H9 (cell line): ENCODE results near the gene SUMF1. TPM values are rescaled to one million over a fixed set of nuclear protein-coding genes. Genes with fewer than 3 reads are reported as not detected.
A peak's percentile ranks its signal among the peaks of the same experiment; 100 is the strongest.

ENCODE experiments used
- DNase-seq: peaks from one replicate; pipeline ENCODE4 v3.0.0-alpha.2; 2017
- H2AFZ ChIP-seq: one replicate; pipeline ENCODE4 v1.6.1; 2013; ENCODE audit warnings: mild to moderate bottlenecking, low read length, control low read depth, moderate library complexity
- H2AK5ac ChIP-seq: 2 replicates; pipeline ENCODE4 v1.6.1; 2013; ENCODE audit warnings: low read length, control low read depth, mixed read lengths; ENCODE audit not compliant: insufficient read length
- H2BK120ac ChIP-seq: one replicate; pipeline ENCODE4 v1.6.1; 2013; ENCODE audit warnings: low read depth, mild to moderate bottlenecking, low read length, control low read depth, inconsistent platforms; ENCODE audit not compliant: poor library complexity, severe bottlenecking
- H2BK12ac ChIP-seq: 2 replicates; pipeline ENCODE4 v1.6.1; 2013; ENCODE audit warnings: low read length, control low read depth, mixed read lengths, low read depth; ENCODE audit not compliant: insufficient read length
- H2BK15ac ChIP-seq: 2 replicates; pipeline ENCODE4 v1.6.1; 2013; ENCODE audit warnings: low read depth, low read length, control low read depth
- H2BK20ac ChIP-seq: one replicate; pipeline ENCODE4 v1.6.1; 2013; ENCODE audit warnings: low read depth, mild to moderate bottlenecking, low read length, control low read depth, inconsistent platforms; ENCODE audit not compliant: poor library complexity, severe bottlenecking
- H2BK5ac ChIP-seq: 2 replicates; pipeline ENCODE4 v1.6.1; 2013; ENCODE audit warnings: low read length, control low read depth, mixed read lengths; ENCODE audit not compliant: insufficient read length
- H3K14ac ChIP-seq: 2 replicates; pipeline ENCODE4 v1.6.1; 2013; ENCODE audit warnings: low read length, control low read depth; ENCODE audit not compliant: insufficient read depth
- H3K18ac ChIP-seq: 2 replicates; pipeline ENCODE4 v1.6.1; 2013; ENCODE audit warnings: low read depth, mild to moderate bottlenecking, mixed read lengths, low read length, control low read depth; ENCODE audit not compliant: insufficient read length
- H3K23ac ChIP-seq: 2 replicates; pipeline ENCODE4 v1.6.1; 2013; ENCODE audit warnings: low read length, control low read depth, mixed read lengths, low read depth; ENCODE audit not compliant: insufficient read length
- H3K23me2 ChIP-seq: 2 replicates; pipeline ENCODE4 v1.6.1; 2013; ENCODE audit warnings: low read depth, mild to moderate bottlenecking, mixed read lengths, low read length, control low read depth; ENCODE audit not compliant: insufficient read length, poor library complexity, severe bottlenecking
- H3K27ac ChIP-seq: 2 replicates; pipeline ENCODE4 v1.5.1; 2013; ENCODE audit warnings: low read length, control low read depth, mixed read lengths, low read depth; ENCODE audit not compliant: insufficient read length
- H3K27me3 ChIP-seq: 2 replicates; pipeline ENCODE4 v1.6.1; 2013; ENCODE audit warnings: low read length, control low read depth, inconsistent platforms; ENCODE audit not compliant: insufficient read depth
- H3K4ac ChIP-seq: 2 replicates; pipeline ENCODE4 v1.6.1; 2013; ENCODE audit warnings: low read depth, mild to moderate bottlenecking, control low read depth, inconsistent platforms, low read length, moderate library complexity
- H3K4me1 ChIP-seq: 2 replicates; pipeline ENCODE4 v1.6.1; 2013; ENCODE audit warnings: low read length, control low read depth, inconsistent platforms; ENCODE audit not compliant: insufficient read depth
- H3K4me2 ChIP-seq: 2 replicates; pipeline ENCODE4 v1.6.1; 2013; ENCODE audit warnings: low read length, control low read depth, mixed read lengths; ENCODE audit not compliant: insufficient read length, insufficient read depth
- H3K56ac ChIP-seq: 2 replicates; pipeline ENCODE4 v1.6.1; 2013; ENCODE audit warnings: low read depth, mild to moderate bottlenecking, mixed read lengths, low read length, control low read depth; ENCODE audit not compliant: insufficient read length
- H3K79me1 ChIP-seq: 2 replicates; pipeline ENCODE4 v1.6.1; 2013; ENCODE audit warnings: low read depth, mild to moderate bottlenecking, moderate library complexity, low read length, control low read depth, inconsistent platforms; ENCODE audit not compliant: insufficient read depth, poor library complexity, severe bottlenecking
- H3K79me2 ChIP-seq: 2 replicates; pipeline ENCODE4 v1.6.1; 2013; ENCODE audit warnings: low read length, control low read depth, inconsistent platforms; ENCODE audit not compliant: insufficient read depth
- H3K9ac ChIP-seq: 2 replicates; pipeline ENCODE4 v1.6.1; 2013; ENCODE audit warnings: low read length, control low read depth, mixed read lengths; ENCODE audit not compliant: insufficient read length; ENCODE audit errors: extremely low read depth
- H3K9me3 ChIP-seq: one replicate; pipeline ENCODE4 v1.6.1; 2013; ENCODE audit warnings: low read depth, low read length, inconsistent platforms; ENCODE audit not compliant: control insufficient read depth
- H3T11ph ChIP-seq: one replicate; pipeline ENCODE4 v1.6.1; 2013; ENCODE audit warnings: mild to moderate bottlenecking, low read length, control low read depth, inconsistent platforms
- H4K20me1 ChIP-seq: one replicate; pipeline ENCODE4 v1.6.1; 2013; ENCODE audit not compliant: control insufficient read depth, insufficient read length, insufficient read depth
- H4K5ac ChIP-seq: 2 replicates; pipeline ENCODE4 v1.6.1; 2013; ENCODE audit warnings: low read depth, mild to moderate bottlenecking, mixed read lengths, low read length, control low read depth; ENCODE audit not compliant: insufficient read length
- H4K8ac ChIP-seq: replicated peaks from 2 replicates; pipeline ENCODE4 v1.6.1; 2013; ENCODE audit warnings: low read length, control low read depth, mixed read lengths, low read depth; ENCODE audit not compliant: insufficient read length
- H4K91ac ChIP-seq: 2 replicates; pipeline ENCODE4 v1.6.1; 2013; ENCODE audit warnings: low read depth, mild to moderate bottlenecking, moderate library complexity, mixed read lengths, low read length, control low read depth; ENCODE audit not compliant: insufficient read length
- H3K27ac Mint-ChIP-seq, 3 experiments: 2 replicates in 2 of 3; 3 replicates in 1 of 3; pipeline ENCODE4 v1.8.0; 2020 to 2021; ENCODE audit warnings: mixed read lengths in 3 of 3, mild to moderate bottlenecking in 1 of 3, moderate library complexity in 1 of 3
- H3K27me3 Mint-ChIP-seq: 2 replicates; pipeline ENCODE4 v1.8.0; 2021; ENCODE audit warnings: low read depth, mild to moderate bottlenecking, moderate library complexity, mixed read lengths
- H3K36me3 Mint-ChIP-seq, 3 experiments: 2 replicates in 2 of 3; 3 replicates in 1 of 3; pipeline ENCODE4 v1.8.0; 2020 to 2021; ENCODE audit warnings: low read depth in 3 of 3, mixed read lengths in 3 of 3; ENCODE audit not compliant: insufficient read depth in 1 of 3
- H3K4me1 Mint-ChIP-seq, 2 experiments: 2 replicates each; pipeline ENCODE4 v1.8.0; 2020; ENCODE audit warnings: mixed read lengths in 2 of 2
- H3K4me3 Mint-ChIP-seq, 2 experiments: 2 replicates in 1 of 2; 3 replicates in 1 of 2; pipeline ENCODE4 v1.8.0; 2020 to 2021; ENCODE audit warnings: mild to moderate bottlenecking in 2 of 2, mixed read lengths in 2 of 2, moderate library complexity in 1 of 2
- H3K9me3 Mint-ChIP-seq, 2 experiments: 2 replicates in 1 of 2; 3 replicates in 1 of 2; pipeline ENCODE4 v1.8.0; 2020; ENCODE audit warnings: mild to moderate bottlenecking in 2 of 2, mixed read lengths in 2 of 2, moderate library complexity in 1 of 2
- CTCF ChIP-seq: fragments of 200-600 bp; sonication (generic); conservative IDR thresholded peaks from 3 replicates; pipeline ENCODE4 v1.8.0; 2021; ENCODE audit warnings: antibody characterized with exemption, mild to moderate bottlenecking
- WGBS: extraction: QIAGEN DNeasy Blood & Tissue Kit; methylation state at CpG from one replicate; pipeline ENCODE4 v1.1.7; 2013; ENCODE audit warnings: missing lambda C conversion rate, low lambda C conversion rate, mixed read lengths; ENCODE audit not compliant: insufficient read length; ENCODE audit errors: extremely low coverage; 5-methylcytosine and 5-hydroxymethylcytosine counted together
- total RNA-seq: library from RNA; stranded (reverse); gene quantifications from 2 replicates; pipeline ENCODE4 v1.2.1, GENCODE V29; 2021

Gene SUMF1
- total RNA-seq, 1 experiment from 2014 or later = 9.5 TPM

- Histone ChIP-seq H4K8ac (no peak overlapping the region), H3K27ac (no peak overlapping the region), H3K9me3 (no peaks in the 10 kb centered on the region), H3T11ph (no peak overlapping the region), H3K56ac (no peak overlapping the region), H3K4ac (no peak overlapping the region), H3K18ac (no peak overlapping the region), H3K23me2 (no peaks in the 10 kb centered on the region), H2BK20ac (no peak overlapping the region), H3K23ac (no peak overlapping the region), H2BK120ac (no peak overlapping the region), H2AK5ac (no peak overlapping the region), H2BK5ac (no peak overlapping the region), H3K79me1 (no peaks in the 10 kb centered on the region), H3K9ac (no peak overlapping the region), H2BK15ac (no peak overlapping the region), H4K5ac (no peak overlapping the region), H2AFZ (no peak overlapping the region), H3K14ac (no peak overlapping the region), H3K4me2 (no peak overlapping the region), H4K91ac (no peak overlapping the region), H2BK12ac (no peak overlapping the region), H3K4me1 (peaks cover 10% of the 10 kb centered on the region; the same call in 1 of the 2 replicates), H3K27me3 (no peaks in the 10 kb centered on the region), H3K79me2 (no peaks in the 10 kb centered on the region), H4K20me1 (no peaks in the 10 kb centered on the region)
- H3K27me3 Mint-ChIP-seq = no peaks in the 10 kb centered on the region
- H3K27ac Mint-ChIP-seq = peak overlapping the region in 1 of 3 experiments; percentile 79; a peak in 1 of 7 replicates
- no peak for TF ChIP-seq CTCF
- H3K4me1 Mint-ChIP-seq = peaks cover 20 to 26% of the 10 kb centered on the region in 2 experiments
- H3K4me3 Mint-ChIP-seq = no peak overlapping the region
- no CpG with 5 or more reads among the region's 15 CpGs for WGBS
- H3K9me3 Mint-ChIP-seq = no peaks in the 10 kb centered on the region
- no peaks in the 10 kb centered on the region for H3K36me3 Mint-ChIP-seq
- no peak for DNase-seq
These were observed 46.0 kb upstream of the SUMF1 start for GRCh38 chr3:4512895-4513616.
